ENCODE measurements around the gene SLU7.

GRCh38 chr5:160467555-160468362 is 48.9 kb upstream of the SLU7 start:
- no peak for TF ChIP-seq CTCF (IDR thresholded peaks at IDR 0.05)
- no peak for TF ChIP-seq POLR2A (IDR thresholded peaks at IDR 0.05)
- TF ChIP-seq POLR2AphosphoS5 (IDR thresholded peaks at IDR 0.05), result peak in 2 of 4 donors; percentile 4 to 13
- no peak for TF ChIP-seq EP300 (IDR thresholded peaks at IDR 0.05)
